ENCODE data around the gene BBLN.

DNA sequence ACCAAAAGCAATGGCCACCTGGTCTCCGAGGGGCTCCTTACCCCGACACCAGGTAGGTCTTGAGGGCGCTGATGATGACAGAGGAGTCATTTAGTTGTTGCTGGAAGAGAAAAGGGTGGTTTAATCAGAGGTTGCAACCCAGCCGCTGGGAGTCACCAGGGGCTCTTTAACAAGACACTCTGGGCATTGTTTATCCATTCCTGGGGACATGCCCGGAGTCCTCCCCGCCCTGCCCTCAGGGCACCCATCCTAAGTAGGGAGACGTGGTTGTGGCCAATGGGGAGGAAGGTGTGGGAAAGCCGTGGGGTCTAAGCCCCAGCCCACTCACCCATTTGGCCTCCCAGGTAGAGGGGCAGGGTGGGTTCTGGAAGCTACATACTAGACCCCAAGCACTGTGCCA, 35.6 kb upstream of the BBLN start:
- TF ChIP-seq, protein P1, sequence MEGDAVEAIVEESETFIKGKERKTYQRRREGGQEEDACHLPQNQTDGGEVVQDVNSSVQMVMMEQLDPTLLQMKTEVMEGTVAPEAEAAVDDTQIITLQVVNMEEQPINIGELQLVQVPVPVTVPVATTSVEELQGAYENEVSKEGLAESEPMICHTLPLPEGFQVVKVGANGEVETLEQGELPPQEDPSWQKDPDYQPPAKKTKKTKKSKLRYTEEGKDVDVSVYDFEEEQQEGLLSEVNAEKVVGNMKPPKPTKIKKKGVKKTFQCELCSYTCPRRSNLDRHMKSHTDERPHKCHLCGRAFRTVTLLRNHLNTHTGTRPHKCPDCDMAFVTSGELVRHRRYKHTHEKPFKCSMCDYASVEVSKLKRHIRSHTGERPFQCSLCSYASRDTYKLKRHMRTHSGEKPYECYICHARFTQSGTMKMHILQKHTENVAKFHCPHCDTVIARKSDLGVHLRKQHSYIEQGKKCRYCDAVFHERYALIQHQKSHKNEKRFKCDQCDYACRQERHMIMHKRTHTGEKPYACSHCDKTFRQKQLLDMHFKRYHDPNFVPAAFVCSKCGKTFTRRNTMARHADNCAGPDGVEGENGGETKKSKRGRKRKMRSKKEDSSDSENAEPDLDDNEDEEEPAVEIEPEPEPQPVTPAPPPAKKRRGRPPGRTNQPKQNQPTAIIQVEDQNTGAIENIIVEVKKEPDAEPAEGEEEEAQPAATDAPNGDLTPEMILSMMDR (IDR thresholded peaks at IDR 0.05): no peak
- TF ChIP-seq POLR2AphosphoS5 (IDR thresholded peaks at IDR 0.05): no peak
- TF ChIP-seq POLR2A (IDR thresholded peaks at IDR 0.05): no peak

Measured in prostate gland (tissue), 2 donors.